22Rv1 (cell line): Measurements from ENCODE around the gene PFKFB2.
A peak's percentile ranks its signal among the peaks of the same experiment; 100 is the strongest.
"Not testable (repeated sequence)": the region's sequence is repeated elsewhere in the genome, so short reads cannot be mapped to it uniquely, and the experiment has no call there.

Experiments used
- H3K27ac ChIP-seq: fragments of 450-650 bp; 2 replicates; pipeline ENCODE4 v1.5.1; 2017
- ZFX ChIP-seq: fragments of 450-650 bp; IDR thresholded peaks from 2 replicates; pipeline ENCODE4 v1.6.1; 2017; ENCODE audit warnings: antibody characterized with exemption, borderline replicate concordance
- TF ChIP-seq, protein P1 (sequence below): fragments of 450-650 bp; IDR thresholded peaks from 2 replicates; pipeline ENCODE4 v1.5.1; 2017; ENCODE audit warnings: mild to moderate bottlenecking

PFKFB2 gene

GRCh38 chr1:207033302-207033701, 19.8 kb upstream of the PFKFB2 start:
- peak overlapping the region; percentile 100 for H3K27ac ChIP-seq
- TF ChIP-seq ZFX, result no peak
- TF ChIP-seq, protein P1, sequence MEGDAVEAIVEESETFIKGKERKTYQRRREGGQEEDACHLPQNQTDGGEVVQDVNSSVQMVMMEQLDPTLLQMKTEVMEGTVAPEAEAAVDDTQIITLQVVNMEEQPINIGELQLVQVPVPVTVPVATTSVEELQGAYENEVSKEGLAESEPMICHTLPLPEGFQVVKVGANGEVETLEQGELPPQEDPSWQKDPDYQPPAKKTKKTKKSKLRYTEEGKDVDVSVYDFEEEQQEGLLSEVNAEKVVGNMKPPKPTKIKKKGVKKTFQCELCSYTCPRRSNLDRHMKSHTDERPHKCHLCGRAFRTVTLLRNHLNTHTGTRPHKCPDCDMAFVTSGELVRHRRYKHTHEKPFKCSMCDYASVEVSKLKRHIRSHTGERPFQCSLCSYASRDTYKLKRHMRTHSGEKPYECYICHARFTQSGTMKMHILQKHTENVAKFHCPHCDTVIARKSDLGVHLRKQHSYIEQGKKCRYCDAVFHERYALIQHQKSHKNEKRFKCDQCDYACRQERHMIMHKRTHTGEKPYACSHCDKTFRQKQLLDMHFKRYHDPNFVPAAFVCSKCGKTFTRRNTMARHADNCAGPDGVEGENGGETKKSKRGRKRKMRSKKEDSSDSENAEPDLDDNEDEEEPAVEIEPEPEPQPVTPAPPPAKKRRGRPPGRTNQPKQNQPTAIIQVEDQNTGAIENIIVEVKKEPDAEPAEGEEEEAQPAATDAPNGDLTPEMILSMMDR, result no peak

GRCh38 chr1:207034208-207034607, 18.9 kb upstream of the PFKFB2 start:
- peak overlapping the region; percentile 100 for H3K27ac ChIP-seq
- TF ChIP-seq, protein P1, result no peak
- no peak for TF ChIP-seq ZFX

DNA sequence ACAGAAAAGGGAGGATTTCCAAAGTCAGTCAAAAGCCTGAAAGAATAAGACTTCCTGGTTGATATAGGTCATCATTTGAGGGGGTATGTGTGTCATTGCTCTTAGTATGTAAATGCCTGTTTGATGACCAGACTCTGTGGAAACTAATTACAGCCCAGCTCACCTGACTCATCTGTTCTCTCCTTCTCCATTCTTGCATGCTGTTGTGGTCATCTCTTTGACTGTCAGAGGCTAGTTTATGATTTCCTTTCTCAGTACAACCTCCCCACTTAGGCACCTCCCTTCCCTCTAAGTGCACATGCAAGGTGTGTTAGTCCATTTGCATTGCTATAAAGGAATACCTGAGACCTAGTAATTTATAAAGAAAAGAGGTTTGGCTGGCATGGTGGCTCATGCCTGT, 18.1 kb upstream of the PFKFB2 start:
- TF ChIP-seq, protein P1, result no peak
- TF ChIP-seq ZFX, result no peak
- H3K27ac ChIP-seq, result no peak overlapping the region; the same call in 1 of the 2 replicates

DNA sequence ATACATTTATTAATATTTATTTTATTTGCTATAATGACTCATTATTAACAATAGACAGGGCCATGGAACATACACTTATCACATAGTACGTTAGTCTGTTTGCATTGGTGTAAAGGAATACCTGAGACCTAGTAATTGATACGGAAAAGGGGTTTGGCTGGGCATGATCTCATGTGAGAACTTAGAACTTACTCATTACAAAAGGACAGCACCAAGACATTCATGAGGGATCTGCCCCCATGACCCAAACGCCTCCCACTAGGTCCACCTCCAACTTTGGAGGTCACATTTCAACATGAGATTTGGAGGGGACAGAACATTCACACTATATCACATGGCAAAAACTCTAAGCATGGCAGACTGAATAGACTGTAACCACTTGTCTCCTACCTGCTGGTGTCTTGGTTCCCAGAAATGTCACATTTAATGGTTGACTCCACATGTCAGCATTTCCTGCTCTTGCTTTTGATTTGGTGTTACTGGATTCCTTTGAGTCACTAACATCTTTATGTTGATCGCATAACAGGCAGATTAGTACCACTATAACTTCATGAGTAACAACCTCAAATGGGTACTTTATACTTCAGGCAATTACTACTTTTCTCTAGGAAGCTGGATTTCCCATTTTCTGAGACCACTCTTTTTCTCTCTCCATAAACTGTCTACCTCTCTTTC, 17.1 kb upstream of the PFKFB2 start:
- H3K27ac ChIP-seq, result no peak overlapping the region
- TF ChIP-seq, protein P1, result no peak
- TF ChIP-seq ZFX, result no peak

DNA sequence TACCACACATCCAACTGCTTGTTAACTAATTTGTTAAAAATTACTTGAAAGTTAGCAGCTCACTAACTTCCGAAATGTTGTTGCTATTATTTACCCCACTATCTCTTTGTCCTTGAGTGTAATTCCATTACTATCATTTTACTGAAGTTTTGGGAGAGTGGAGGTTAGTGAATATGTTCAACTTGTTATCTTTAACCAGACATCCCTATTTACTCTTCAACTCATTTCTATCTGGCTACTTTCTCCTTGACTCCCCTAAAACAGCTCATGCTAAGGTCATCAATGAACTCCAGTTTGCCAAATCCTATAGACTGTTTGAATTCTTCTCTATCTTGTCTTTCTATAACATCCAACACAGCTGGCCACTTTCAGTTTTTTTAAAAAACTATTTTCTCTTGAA, 16.2 kb upstream of the PFKFB2 start:
- no peak overlapping the region for H3K27ac ChIP-seq
- TF ChIP-seq ZFX, result no peak
- TF ChIP-seq, protein P1, result no peak

- H3K27ac ChIP-seq, result peak overlapping the region; percentile 7; the same call in 1 of the 2 replicates
- TF ChIP-seq, protein P1, result no peak
- TF ChIP-seq ZFX, result no peak
Observed at GRCh38 chr1:207039380-207040180, 13.5 kb upstream of the PFKFB2 start.

- H3K27ac ChIP-seq, result peak overlapping the region; percentile 7; the same call in 1 of the 2 replicates
- no peak for TF ChIP-seq ZFX
- TF ChIP-seq, protein P1, result no peak
Observed at GRCh38 chr1:207040181-207040533, 12.9 kb upstream of the PFKFB2 start.

DNA sequence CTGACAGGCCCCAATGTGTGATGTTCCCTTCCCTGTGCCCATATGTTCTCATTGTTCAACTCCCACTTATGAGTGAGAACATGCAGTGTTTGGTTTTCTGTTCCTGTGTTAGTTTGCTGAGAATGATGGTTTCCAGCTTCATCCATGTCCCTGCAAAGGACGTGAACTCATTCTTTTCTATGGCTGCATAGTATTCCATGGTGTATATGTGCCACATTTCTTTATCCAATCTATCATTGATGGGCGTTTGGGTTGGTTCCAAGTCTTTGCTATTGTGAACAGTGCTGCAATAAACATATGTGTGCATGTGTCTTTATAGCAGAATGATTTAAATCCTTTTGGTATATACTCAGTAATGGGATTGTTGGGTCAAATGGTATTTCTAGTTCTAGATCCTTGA, 11.7 kb upstream of the PFKFB2 start:
- H3K27ac ChIP-seq, result not testable (repeated sequence)
